HCT116 (cell line): Measurements from ENCODE around the gene CAPZB.

ENCODE experiments used
- CEBPB ChIP-seq: IDR thresholded peaks from 2 replicates; pipeline ENCODE4 v1.6.1; 2012; ENCODE audit warnings: low read depth
- CTCF ChIP-seq, 3 experiments: fragments of 200-600 bp in 1 of 3; sonication (generic) in 1 of 3; IDR thresholded peaks in 2 of 3; conservative IDR thresholded peaks in 1 of 3; 2 replicates each; pipeline ENCODE4 v1.5.1; 2012 to 2017; ENCODE audit warnings: low read depth in 2 of 3, low read length in 2 of 3, antibody characterized with exemption in 1 of 3, borderline replicate concordance in 1 of 3, control low read depth in 1 of 3, mild to moderate bottlenecking in 1 of 3, mixed read lengths in 1 of 3, mixed run types in 1 of 3, moderate library complexity in 1 of 3; ENCODE audit not compliant: insufficient read depth in 1 of 3
- EZH2phosphoT487 ChIP-seq: fragments of 200-600 bp; IDR thresholded peaks from 2 replicates; pipeline ENCODE4 v1.6.1; 2018; ENCODE audit warnings: antibody characterized with exemption, borderline replicate concordance
- POLR2A ChIP-seq: IDR thresholded peaks from 2 replicates; pipeline ENCODE4 v1.7.0; 2011; ENCODE audit warnings: borderline replicate concordance; ENCODE audit not compliant: insufficient read depth, insufficient read length; ENCODE audit errors: extremely low read depth
- POLR2AphosphoS5 ChIP-seq: IDR thresholded peaks from 2 replicates; pipeline ENCODE4 v1.6.1; 2011; ENCODE audit warnings: mild to moderate bottlenecking, low read depth, low read length, moderate library complexity
- TCF7L2 ChIP-seq: IDR thresholded peaks from 2 replicates; pipeline ENCODE4 v1.7.0; 2011; ENCODE audit warnings: borderline replicate concordance, inconsistent platforms; ENCODE audit not compliant: insufficient read depth, insufficient read length; ENCODE audit errors: extremely low read depth
- YY1 ChIP-seq: IDR thresholded peaks from 2 replicates; pipeline ENCODE4 v1.6.1; 2011; ENCODE audit warnings: low read length, low read depth, moderate library complexity, mild to moderate bottlenecking; ENCODE audit not compliant: insufficient replicate concordance; ENCODE audit errors: extremely low read depth

DNA sequence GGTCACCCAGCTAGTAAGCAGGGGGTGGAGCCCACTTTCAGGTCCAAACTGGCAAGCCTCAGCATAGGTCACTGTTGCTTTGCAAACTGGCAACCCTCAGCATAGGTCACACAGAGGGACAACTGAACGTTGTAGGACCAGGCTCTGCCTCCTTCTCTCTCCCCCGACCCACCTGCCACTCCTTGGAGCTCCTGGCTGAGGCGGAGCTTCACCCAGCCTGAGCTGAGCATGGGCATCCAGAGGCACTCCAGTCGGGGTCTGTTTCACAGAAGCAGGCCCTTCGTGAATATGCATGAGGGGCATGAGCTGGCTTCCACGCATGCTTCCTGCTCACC is 24.2 kb downstream of the CAPZB start:
- TF ChIP-seq POLR2A (no peak), TCF7L2 (no peak), CTCF (IDR thresholded peaks at IDR 0.05 in 2 of 3, conservative IDR thresholded peaks at IDR 0.05 in 1 of 3; ENCODE audit: borderline replicate concordance in 1 of 3, insufficient read depth in 1 of 3, low read depth in 2 of 3, low read length in 2 of 3) (no peak), POLR2AphosphoS5 (no peak), CEBPB (no peak), YY1 (no peak), EZH2phosphoT487 (no peak)
